ENCODE results near the gene IL12RB2.
"Not testable (repeated sequence)": the region's sequence is repeated elsewhere in the genome, so short reads cannot be mapped to it uniquely, and the experiment has no call there.

The IL12RB2 gene

GRCh38 chr1:67394548-67394947, 86.9 kb downstream of the IL12RB2 start:
- DNase-seq (ENCODE audit: low read depth, low spot score): no peak

GRCh38 chr1:67399199-67399993, 91.7 kb downstream of the IL12RB2 start:
- no peak for DNase-seq (ENCODE audit: low read depth, low spot score)

- DNase-seq (ENCODE audit: low read depth, low spot score): not testable (repeated sequence)
Measured at GRCh38 chr1:67400029-67400786, 92.5 kb downstream of the IL12RB2 start.

GRCh38 chr1:67401443-67401842, 93.8 kb downstream of the IL12RB2 start:
- DNase-seq (ENCODE audit: low read depth, low spot score): no peak

GRCh38 chr1:67404212-67404620, 96.5 kb downstream of the IL12RB2 start:
- DNase-seq (ENCODE audit: low read depth, low spot score): no peak

- no peak for DNase-seq (ENCODE audit: low read depth, low spot score)
Measured at GRCh38 chr1:67405473-67406245, 98.0 kb downstream of the IL12RB2 start.

- no peak for DNase-seq (ENCODE audit: low read depth, low spot score)
Measured at GRCh38 chr1:67407498-67407897, 99.8 kb downstream of the IL12RB2 start.

GRCh38 chr1:67408148-67408547, 100.5 kb downstream of the IL12RB2 start:
- DNase-seq (ENCODE audit: low read depth, low spot score): no peak

GRCh38 chr1:67413101-67413500, 105.4 kb downstream of the IL12RB2 start:
- DNase-seq (ENCODE audit: low read depth, low spot score): not testable (repeated sequence)

GRCh38 chr1:67414574-67414973, 106.9 kb downstream of the IL12RB2 start:
- DNase-seq (ENCODE audit: low read depth, low spot score): no peak

GRCh38 chr1:67415041-67415440, 107.4 kb downstream of the IL12RB2 start:
- DNase-seq (ENCODE audit: low read depth, low spot score): no peak

GRCh38 chr1:67417733-67418132, 110.1 kb downstream of the IL12RB2 start:
- DNase-seq (ENCODE audit: low read depth, low spot score): not testable (repeated sequence)

GRCh38 chr1:67418839-67419586, 111.3 kb downstream of the IL12RB2 start:
- no peak for DNase-seq (ENCODE audit: low read depth, low spot score)

GRCh38 chr1:67420835-67421492, 113.3 kb downstream of the IL12RB2 start:
- no peak for DNase-seq (ENCODE audit: low read depth, low spot score)

- DNase-seq (ENCODE audit: low read depth, low spot score): no peak
Measured at GRCh38 chr1:67427465-67427864, 119.8 kb downstream of the IL12RB2 start.

GRCh38 chr1:67427947-67428346, 120.3 kb downstream of the IL12RB2 start:
- DNase-seq (ENCODE audit: low read depth, low spot score): no peak

GRCh38 chr1:67429011-67429527, 121.4 kb downstream of the IL12RB2 start:
- DNase-seq (ENCODE audit: low read depth, low spot score): no peak

GRCh38 chr1:67429528-67430357, 122.1 kb downstream of the IL12RB2 start:
- DNase-seq (ENCODE audit: low read depth, low spot score): no peak

- peak; percentile 94 for DNase-seq (ENCODE audit: low read depth, low spot score)
Measured at GRCh38 chr1:67430358-67431155, 122.9 kb downstream of the IL12RB2 start, which contains the start of gene SERBP1. TSS of gene SERBP1 (minus strand) at chr1:67430402. CDS start at chr1:67430300, 102 bp downstream.

Data from brain pericyte (primary cell).